ENCODE data around the gene ROBO1.

ROBO1 gene

GRCh38 chr3:78940626-78941025 lies 827.2 kb downstream of the ROBO1 start:
- H3K4me3 ChIP-seq (ENCODE audit: low read length), result no peak overlapping the region
- H3K27me3 ChIP-seq (ENCODE audit: insufficient read depth, low read length), result no peaks in the 10 kb centered on the region
- H3K9me3 ChIP-seq (ENCODE audit: insufficient read depth, low read depth, low read length), result peaks cover 17% of the 10 kb centered on the region
- no peak overlapping the region for H3K9ac ChIP-seq (ENCODE audit: low read depth, low read length)
- H3K4me1 ChIP-seq (ENCODE audit: insufficient read depth, low read length), result no peaks in the 10 kb centered on the region
- H3K27ac ChIP-seq (ENCODE audit: low read depth, low read length), result no peak overlapping the region
- peaks cover 8% of the 10 kb centered on the region; the same call in 1 of the 2 replicates for H3K36me3 ChIP-seq (ENCODE audit: insufficient read depth, low read length)
- 100% methylated on average over 2 of the region's 4 CpGs for WGBS

DNA sequence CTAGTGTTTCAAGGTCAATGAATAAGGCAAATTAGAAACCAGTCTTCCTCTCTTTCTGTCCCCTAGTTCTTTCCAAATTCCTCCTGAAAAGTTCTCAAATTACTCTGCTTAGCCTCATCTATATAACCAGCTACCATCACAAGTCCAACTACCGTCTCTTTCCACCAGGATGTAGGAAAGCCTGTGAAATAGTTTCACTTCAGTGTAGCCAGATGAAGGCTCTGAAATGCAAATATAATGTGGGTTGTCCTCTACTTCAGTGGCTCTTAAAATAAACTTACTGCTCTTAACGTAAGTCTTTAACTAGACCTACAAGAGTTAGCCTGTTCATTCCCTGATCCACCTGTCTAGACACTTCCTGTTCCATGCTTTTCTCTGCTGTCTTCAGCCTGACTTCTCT lies 827.7 kb downstream of the ROBO1 start:
- H3K9me3 ChIP-seq (ENCODE audit: insufficient read depth, low read depth, low read length), result peaks cover 17% of the 10 kb centered on the region
- 91% methylated on average over 2 of the region's 2 CpGs for WGBS
- H3K27me3 ChIP-seq (ENCODE audit: insufficient read depth, low read length), result no peaks in the 10 kb centered on the region

DNA sequence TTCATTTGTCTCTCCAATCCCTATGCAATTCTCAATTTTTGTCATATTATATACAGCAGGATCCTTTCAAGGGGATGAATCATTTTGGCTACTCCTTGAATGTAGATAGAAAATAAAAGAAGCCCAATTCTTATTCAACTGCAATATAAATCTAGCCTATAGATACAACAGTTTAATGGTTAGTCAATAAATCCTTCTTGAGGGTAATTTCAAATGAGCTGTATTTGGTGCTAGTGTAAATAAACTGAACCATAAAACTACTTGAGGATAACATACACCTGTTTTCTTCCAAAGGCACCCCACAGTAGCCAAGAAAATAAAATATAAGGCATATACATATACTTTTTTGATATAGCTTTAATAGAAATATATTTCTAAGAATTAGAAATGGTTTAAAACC lies 830.3 kb downstream of the ROBO1 start:
- no peaks in the 10 kb centered on the region for H3K36me3 ChIP-seq (ENCODE audit: insufficient read depth, low read length)
- no peaks in the 10 kb centered on the region for H3K9me3 ChIP-seq (ENCODE audit: insufficient read depth, low read depth, low read length)
- no peaks in the 10 kb centered on the region for H3K4me1 ChIP-seq (ENCODE audit: insufficient read depth, low read length)
- H3K27me3 ChIP-seq (ENCODE audit: insufficient read depth, low read length), result no peaks in the 10 kb centered on the region
- no peak overlapping the region for H3K9ac ChIP-seq (ENCODE audit: low read depth, low read length)
- H3K4me3 ChIP-seq (ENCODE audit: low read length), result no peak overlapping the region
- no peak overlapping the region for H3K27ac ChIP-seq (ENCODE audit: low read depth, low read length)

More for the DNA sequence above, 827.7 kb downstream of the ROBO1 start:
- no peak overlapping the region for H3K27ac ChIP-seq (ENCODE audit: low read depth, low read length)
- no peak overlapping the region for H3K9ac ChIP-seq (ENCODE audit: low read depth, low read length)
- peaks cover 8% of the 10 kb centered on the region; the same call in 1 of the 2 replicates for H3K36me3 ChIP-seq (ENCODE audit: insufficient read depth, low read length)
- H3K4me3 ChIP-seq (ENCODE audit: low read length), result no peak overlapping the region
- no peaks in the 10 kb centered on the region for H3K4me1 ChIP-seq (ENCODE audit: insufficient read depth, low read length)

GRCh38 chr3:78927759-78928158 lies 840.0 kb downstream of the ROBO1 start:
- H3K27ac ChIP-seq (ENCODE audit: low read depth, low read length), result no peak overlapping the region
- no peaks in the 10 kb centered on the region for H3K9me3 ChIP-seq (ENCODE audit: insufficient read depth, low read depth, low read length)
- WGBS, result 92% methylated on average over 1 of the region's 1 CpG
- H3K4me1 ChIP-seq (ENCODE audit: insufficient read depth, low read length), result no peaks in the 10 kb centered on the region
- no peak overlapping the region for H3K9ac ChIP-seq (ENCODE audit: low read depth, low read length)
- H3K4me3 ChIP-seq (ENCODE audit: low read length), result no peak overlapping the region
- H3K27me3 ChIP-seq (ENCODE audit: insufficient read depth, low read length), result no peaks in the 10 kb centered on the region
- H3K36me3 ChIP-seq (ENCODE audit: insufficient read depth, low read length), result no peaks in the 10 kb centered on the region

- Histone ChIP-seq H3K27me3 (ENCODE audit: insufficient read depth, low read length) (no peaks in the 10 kb centered on the region), H3K27ac (ENCODE audit: low read depth, low read length) (no peak overlapping the region), H3K9ac (ENCODE audit: low read depth, low read length) (no peak overlapping the region), H3K36me3 (ENCODE audit: insufficient read depth, low read length) (no peaks in the 10 kb centered on the region), H3K4me1 (ENCODE audit: insufficient read depth, low read length) (no peaks in the 10 kb centered on the region), H3K9me3 (ENCODE audit: insufficient read depth, low read depth, low read length) (no peaks in the 10 kb centered on the region), H3K4me3 (ENCODE audit: low read length) (no peak overlapping the region)
- WGBS, result 90% methylated on average over 3 of the region's 4 CpGs
These were observed 841.3 kb downstream of the ROBO1 start for GRCh38 chr3:78926523-78926922.

DNA sequence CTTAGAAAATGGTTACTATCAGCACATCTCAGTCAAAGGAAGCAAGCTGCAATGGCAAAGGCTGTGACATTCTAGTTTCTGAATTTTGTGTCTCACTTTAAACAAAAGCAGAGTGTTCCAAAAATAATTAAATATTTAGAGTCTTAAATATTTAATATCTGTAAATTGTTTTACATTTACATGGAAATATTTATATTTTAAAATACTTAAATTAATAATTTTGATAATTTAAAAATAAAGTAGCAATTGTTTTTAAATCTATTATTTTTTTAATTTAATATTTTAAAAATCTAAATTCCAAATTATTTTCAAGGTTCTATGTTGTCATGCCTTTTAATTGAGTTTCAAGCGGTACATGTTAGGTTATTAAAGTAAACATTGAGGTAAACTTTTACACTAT lies 843.1 kb downstream of the ROBO1 start:
- Histone ChIP-seq H3K9ac (ENCODE audit: low read depth, low read length) (no peak overlapping the region), H3K4me3 (ENCODE audit: low read length) (no peak overlapping the region), H3K27me3 (ENCODE audit: insufficient read depth, low read length) (no peaks in the 10 kb centered on the region), H3K36me3 (ENCODE audit: insufficient read depth, low read length) (no peaks in the 10 kb centered on the region), H3K9me3 (ENCODE audit: insufficient read depth, low read depth, low read length) (no peaks in the 10 kb centered on the region), H3K27ac (ENCODE audit: low read depth, low read length) (no peak overlapping the region), H3K4me1 (ENCODE audit: insufficient read depth, low read length) (no peaks in the 10 kb centered on the region)
- no CpG with 5 or more reads among the region's 1 CpG for WGBS

GRCh38 chr3:78919021-78919755 lies 848.6 kb downstream of the ROBO1 start:
- Histone ChIP-seq H3K27ac (ENCODE audit: low read depth, low read length) (no peak overlapping the region), H3K36me3 (ENCODE audit: insufficient read depth, low read length) (no peaks in the 10 kb centered on the region), H3K4me3 (ENCODE audit: low read length) (no peak overlapping the region), H3K9me3 (ENCODE audit: insufficient read depth, low read depth, low read length) (no peaks in the 10 kb centered on the region), H3K4me1 (ENCODE audit: insufficient read depth, low read length) (no peaks in the 10 kb centered on the region), H3K27me3 (ENCODE audit: insufficient read depth, low read length) (no peaks in the 10 kb centered on the region), H3K9ac (ENCODE audit: low read depth, low read length) (no peak overlapping the region)
- WGBS, result 95% methylated on average over 3 of the region's 5 CpGs

- no peaks in the 10 kb centered on the region for H3K27me3 ChIP-seq (ENCODE audit: insufficient read depth, low read length)
- no peak overlapping the region for H3K9ac ChIP-seq (ENCODE audit: low read depth, low read length)
- H3K27ac ChIP-seq (ENCODE audit: low read depth, low read length), result no peak overlapping the region
- peaks cover 5% of the 10 kb centered on the region; the same call in 1 of the 2 replicates for H3K4me1 ChIP-seq (ENCODE audit: insufficient read depth, low read length)
- H3K9me3 ChIP-seq (ENCODE audit: insufficient read depth, low read depth, low read length), result no peaks in the 10 kb centered on the region
- WGBS, result 100% methylated on average over 1 of the region's 1 CpG
- H3K4me3 ChIP-seq (ENCODE audit: low read length), result no peak overlapping the region
- H3K36me3 ChIP-seq (ENCODE audit: insufficient read depth, low read length), result no peaks in the 10 kb centered on the region
These were observed 849.3 kb downstream of the ROBO1 start for GRCh38 chr3:78918361-78919020.

DNA sequence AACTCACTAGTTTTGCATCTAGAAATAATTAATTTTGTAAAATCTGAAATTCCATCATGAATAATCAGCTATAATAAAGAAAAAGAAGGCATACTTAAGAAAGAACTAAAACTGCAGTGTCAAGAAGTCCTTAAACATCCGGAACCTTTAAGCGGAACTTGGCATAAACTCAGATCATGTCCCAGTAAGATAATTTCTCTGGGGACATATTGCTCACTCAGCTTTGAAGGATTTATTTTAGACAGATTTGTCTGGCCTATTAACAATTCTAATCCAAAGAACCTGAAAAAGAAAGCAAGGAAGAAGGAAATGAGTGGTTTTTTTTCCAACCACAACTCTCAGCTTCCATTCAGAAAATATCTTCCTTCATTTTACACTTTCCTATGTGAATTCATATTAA lies 850.3 kb downstream of the ROBO1 start:
- no peaks in the 10 kb centered on the region for H3K27me3 ChIP-seq (ENCODE audit: insufficient read depth, low read length)
- 100% methylated on average over 2 of the region's 2 CpGs for WGBS
- no peak overlapping the region for H3K9ac ChIP-seq (ENCODE audit: low read depth, low read length)
- no peaks in the 10 kb centered on the region for H3K9me3 ChIP-seq (ENCODE audit: insufficient read depth, low read depth, low read length)
- no peak overlapping the region for H3K27ac ChIP-seq (ENCODE audit: low read depth, low read length)
- no peaks in the 10 kb centered on the region for H3K36me3 ChIP-seq (ENCODE audit: insufficient read depth, low read length)
- peaks cover 9% of the 10 kb centered on the region; the same call in 1 of the 2 replicates for H3K4me1 ChIP-seq (ENCODE audit: insufficient read depth, low read length)
- H3K4me3 ChIP-seq (ENCODE audit: low read length), result no peak overlapping the region

GRCh38 chr3:78913711-78914110 lies 854.1 kb downstream of the ROBO1 start:
- WGBS, result 52% methylated on average over 2 of the region's 2 CpGs

GRCh38 chr3:78912687-78913086 lies 855.1 kb downstream of the ROBO1 start:
- Histone ChIP-seq H3K27ac (ENCODE audit: low read depth, low read length) (no peak overlapping the region), H3K27me3 (ENCODE audit: insufficient read depth, low read length) (no peaks in the 10 kb centered on the region), H3K9me3 (ENCODE audit: insufficient read depth, low read depth, low read length) (no peaks in the 10 kb centered on the region), H3K4me3 (ENCODE audit: low read length) (no peak overlapping the region), H3K4me1 (ENCODE audit: insufficient read depth, low read length) (peaks cover 9% of the 10 kb centered on the region; the same call in 1 of the 2 replicates), H3K36me3 (ENCODE audit: insufficient read depth, low read length) (no peaks in the 10 kb centered on the region), H3K9ac (ENCODE audit: low read depth, low read length) (no peak overlapping the region)
- WGBS, result 100% methylated on average over 1 of the region's 3 CpGs

More at GRCh38 chr3:78913711-78914110, 854.1 kb downstream of the ROBO1 start:
- Histone ChIP-seq H3K9ac (ENCODE audit: low read depth, low read length) (no peak overlapping the region), H3K36me3 (ENCODE audit: insufficient read depth, low read length) (no peaks in the 10 kb centered on the region), H3K9me3 (ENCODE audit: insufficient read depth, low read depth, low read length) (no peaks in the 10 kb centered on the region), H3K27ac (ENCODE audit: low read depth, low read length) (no peak overlapping the region), H3K27me3 (ENCODE audit: insufficient read depth, low read length) (no peaks in the 10 kb centered on the region), H3K4me3 (ENCODE audit: low read length) (no peak overlapping the region), H3K4me1 (ENCODE audit: insufficient read depth, low read length) (peaks cover 9% of the 10 kb centered on the region; the same call in 1 of the 2 replicates)

All from HUES64 (cell line).